T-helper 2 cell treated with Interferon-gamma antibody and Interleukin-4, amounts not matched to agents 100 ng/mL and 5 ng/mL, for 36 hours (primary cell): ENCODE measurements around the gene BRD7. TPM values are rescaled to one million over a fixed set of nuclear protein-coding genes. Genes with fewer than 3 reads are reported as not detected.

Experiments
- intact Hi-C: fragments of 100-400 bp; cut with micrococcal nuclease; formaldehyde crosslinking; loops from one replicate; pipeline ENCODE4 v1.15.1; 2023
- total RNA-seq: library from RNA; stranded (reverse); gene quantifications from 2 replicates; pipeline ENCODE4 v1.2.3, GENCODE V29; 2022

The BRD7 gene
- total RNA-seq, 1 donor from 2014 or later, result 73.6 TPM

DNA sequence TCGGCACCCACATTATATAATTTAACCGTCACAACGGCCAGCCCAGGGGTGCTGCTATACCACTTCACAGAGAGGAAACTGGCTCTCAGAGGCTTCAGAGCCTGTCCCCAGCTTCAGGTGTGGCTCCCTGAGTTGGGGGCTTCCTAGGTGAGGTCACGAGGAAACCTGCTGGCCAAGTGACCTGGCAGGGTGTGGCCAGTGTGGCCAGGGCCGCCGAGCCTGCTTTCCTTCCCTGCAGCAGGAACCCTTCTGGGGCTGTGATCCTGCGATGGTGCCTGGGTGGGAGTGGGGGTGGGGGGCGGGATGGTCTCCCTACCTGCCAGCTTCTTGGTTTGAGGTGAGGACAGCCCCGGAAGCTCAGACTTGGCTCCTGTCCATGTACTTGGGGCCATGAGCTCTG, 62.5 kb downstream of the BRD7 start:
- intact Hi-C loops, result no loop called here

DNA sequence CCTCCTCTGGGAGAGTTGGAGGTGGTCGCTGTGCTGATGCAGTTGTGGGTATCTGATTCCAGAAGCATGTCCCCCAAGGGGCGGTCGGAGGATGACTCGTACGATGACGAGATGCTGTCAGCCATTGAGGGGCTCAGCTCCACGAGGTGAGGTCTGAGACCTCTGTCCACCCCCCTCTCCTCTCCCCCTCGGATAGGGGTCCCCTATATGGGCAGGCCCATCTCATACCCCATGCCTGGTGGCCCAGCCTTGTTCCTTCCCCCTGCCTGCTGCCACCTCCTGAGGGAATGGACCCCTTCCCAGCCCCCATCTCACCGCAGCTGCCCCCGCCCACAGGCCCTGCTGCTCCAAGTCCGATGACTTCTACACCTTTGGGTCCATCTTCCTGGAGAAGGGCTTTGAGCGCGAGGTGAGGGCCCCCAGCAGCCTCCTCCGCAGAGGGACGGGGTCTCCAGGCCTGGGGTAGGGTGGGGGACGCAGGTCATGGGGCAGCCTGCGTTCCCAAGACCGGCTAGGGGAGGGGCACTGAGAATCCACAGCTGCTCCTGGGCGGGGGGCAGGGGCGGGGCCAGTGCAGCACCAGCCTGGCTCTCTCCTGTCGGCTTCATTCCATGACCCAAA, 63.2 kb downstream of the BRD7 start:
- intact Hi-C loops, result no loop called here

GRCh38 chr16:50304467-50305440, 64.0 kb downstream of the BRD7 start:
- intact Hi-C loops, result no loop called here

GRCh38 chr16:50303605-50304466, 65.0 kb downstream of the BRD7 start:
- intact Hi-C loops, result no loop called here

DNA sequence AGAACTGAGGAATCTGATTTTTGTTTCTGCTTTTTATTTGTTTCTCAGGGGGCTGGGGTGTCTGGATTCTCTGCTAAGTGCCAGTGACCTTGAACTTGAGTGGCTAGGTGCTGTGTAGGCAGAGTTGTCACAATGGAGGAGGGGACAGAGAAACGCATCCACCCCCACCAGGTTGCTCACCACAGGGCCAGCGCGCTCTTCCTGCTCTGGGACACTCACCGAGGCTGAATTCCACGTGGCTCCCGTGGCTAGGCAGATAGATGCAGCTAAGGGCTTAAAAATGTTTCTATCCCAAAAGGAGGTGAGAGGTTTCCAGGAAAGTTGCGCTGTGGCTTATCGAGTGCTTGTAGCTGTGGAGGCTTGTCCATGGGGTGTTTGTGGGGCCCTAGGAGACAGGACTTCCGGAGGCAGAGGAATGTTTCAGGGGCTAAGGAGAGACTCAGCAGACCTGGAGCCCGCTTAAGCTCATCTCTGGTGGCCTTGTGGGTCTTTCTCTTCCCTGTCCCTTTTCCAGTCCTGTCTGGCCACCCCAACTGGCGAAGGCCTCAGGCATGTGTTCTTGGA, 65.7 kb downstream of the BRD7 start:
- intact Hi-C loops, result no loop called here

- intact Hi-C loops, result no loop called here
These were observed 66.2 kb downstream of the BRD7 start for GRCh38 chr16:50302472-50303005.

- intact Hi-C loops, result no loop called here
These were observed 66.9 kb downstream of the BRD7 start for GRCh38 chr16:50301626-50302471.

- intact Hi-C loops, result no loop called here
These were observed 67.7 kb downstream of the BRD7 start for GRCh38 chr16:50300942-50301625.

- intact Hi-C loops, result no loop called here
These were observed 69.2 kb downstream of the BRD7 start for GRCh38 chr16:50299508-50300105.

- intact Hi-C loops, result no loop called here
These were observed 69.9 kb downstream of the BRD7 start for GRCh38 chr16:50298591-50299507.

- intact Hi-C loops, result no loop called here
These were observed 70.7 kb downstream of the BRD7 start for GRCh38 chr16:50298075-50298460.

GRCh38 chr16:50297301-50298074, 71.3 kb downstream of the BRD7 start:
- intact Hi-C loops, result no loop called here

- intact Hi-C loops, result no loop called here
These were observed 72.0 kb downstream of the BRD7 start for GRCh38 chr16:50296807-50297206.

DNA sequence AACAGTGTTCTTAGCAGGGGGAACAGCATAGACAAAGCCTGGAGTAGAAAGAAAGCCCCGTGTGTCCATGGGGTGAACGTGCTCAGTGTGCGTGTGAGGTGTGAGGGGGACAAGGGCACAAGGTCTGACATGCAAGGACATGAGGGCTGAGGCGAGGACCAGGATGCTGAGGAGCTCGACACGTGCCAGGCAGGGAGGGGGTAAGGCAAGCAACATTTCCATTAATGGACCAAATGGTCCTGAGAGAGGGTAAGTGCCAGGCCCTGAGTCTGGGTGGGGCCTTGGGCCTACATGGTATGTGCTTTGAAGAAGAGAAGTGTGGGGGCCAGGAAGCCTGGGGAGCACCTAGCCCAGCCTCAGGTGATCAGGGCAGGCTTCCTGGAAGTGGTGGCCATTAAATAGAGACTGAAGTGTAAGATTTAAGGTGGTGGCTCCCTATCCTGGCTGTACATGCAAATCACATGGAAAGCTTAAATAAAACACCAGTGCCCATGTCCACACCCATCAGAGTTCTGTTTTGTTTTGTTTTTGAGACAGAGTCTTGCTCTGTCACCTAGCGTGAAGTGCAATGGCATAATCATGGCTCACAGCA, 73.2 kb downstream of the BRD7 start:
- intact Hi-C loops, result no loop called here

- intact Hi-C loops, result no loop called here
These were observed 73.8 kb downstream of the BRD7 start for GRCh38 chr16:50294955-50295354.

GRCh38 chr16:50293994-50294855, 74.6 kb downstream of the BRD7 start:
- intact Hi-C loops, result no loop called here
